HepG2 (cell line): ENCODE results near the gene ST8SIA3. TPM values are rescaled to one million over a fixed set of nuclear protein-coding genes. Genes with fewer than 3 reads are reported as not detected.

Experiments used
- ETV5 ChIP-seq: IDR thresholded peaks from 2 replicates; pipeline ENCODE4 v1.6.1; 2018; ENCODE audit warnings: missing biosample characterization, missing genetic modification reagents, inconsistent platforms, borderline replicate concordance
- FIP1L1 ChIP-seq: fragments of 200-400 bp; formaldehyde crosslinking; IDR thresholded peaks from 2 replicates; pipeline ENCODE4 v1.6.1; 2018; ENCODE audit warnings: low read depth, mild to moderate bottlenecking, low read length, moderate library complexity, borderline replicate concordance; ENCODE audit not compliant: insufficient read depth
- FOXJ3 ChIP-seq: sonication (generic); formaldehyde crosslinking; IDR thresholded peaks from 2 replicates; pipeline ENCODE4 v1.4.0; 2020; ENCODE audit warnings: missing genetic modification reagents, mild to moderate bottlenecking, borderline replicate concordance
- FOXP1 ChIP-seq, 2 experiments: fragments of 450-650 bp in 1 of 2; IDR thresholded peaks; 2 replicates each; pipeline ENCODE4 v1.6.1; 2017 to 2018; ENCODE audit warnings: antibody characterized with exemption in 1 of 2
- GABPA ChIP-seq, 2 experiments: IDR thresholded peaks; 2 replicates each; pipeline ENCODE4 v1.6.1; 2011 to 2016; ENCODE audit warnings: low read depth in 2 of 2, low read length in 1 of 2, missing biosample characterization in 1 of 2, missing genetic modification characterization in 1 of 2
- GPN1 ChIP-seq: sonication (generic); formaldehyde crosslinking; IDR thresholded peaks from 2 replicates; pipeline ENCODE4 v1.5.1; 2020; ENCODE audit warnings: missing genetic modification reagents, borderline replicate concordance
- NR3C1 ChIP-seq: sonication (generic); formaldehyde crosslinking; IDR thresholded peaks from 2 replicates; pipeline ENCODE4 v1.4.0; 2020; ENCODE audit warnings: missing genetic modification reagents
- POLR2G ChIP-seq: fragments of 200-400 bp; formaldehyde crosslinking; IDR thresholded peaks from 2 replicates; pipeline ENCODE4 v1.6.1; 2018; ENCODE audit warnings: mild to moderate bottlenecking, low read depth, low read length, moderate library complexity
- SPEN ChIP-seq: sonication (generic); formaldehyde crosslinking; IDR thresholded peaks from 2 replicates; pipeline ENCODE4 v1.5.1; 2020; ENCODE audit warnings: low read depth, mild to moderate bottlenecking, missing genetic modification reagents
- TCF7 ChIP-seq: sonication (generic); IDR thresholded peaks from 2 replicates; pipeline ENCODE4 v1.6.1; 2016; ENCODE audit warnings: antibody characterized with exemption, low read depth
- TP53 ChIP-seq: sonication (generic); formaldehyde crosslinking; conservative IDR thresholded peaks from 2 replicates; pipeline ENCODE4 v1.4.0; 2020; ENCODE audit warnings: missing genetic modification reagents
- XRCC5 ChIP-seq: fragments of 200-400 bp; formaldehyde crosslinking; optimal IDR thresholded peaks from 2 replicates; pipeline ENCODE3; 2017; ENCODE audit warnings: mild to moderate bottlenecking, low read length
- YEATS4 ChIP-seq: sonication (generic); formaldehyde crosslinking; IDR thresholded peaks from 2 replicates; pipeline ENCODE4 v1.4.0; 2020; ENCODE audit warnings: missing genetic modification reagents, borderline replicate concordance
- ZFP1 ChIP-seq: IDR thresholded peaks from 2 replicates; pipeline ENCODE4 v1.6.1; 2016
- ZFP36L2 ChIP-seq: sonication (generic); formaldehyde crosslinking; IDR thresholded peaks from 2 replicates; pipeline ENCODE4 v1.4.0; 2020; ENCODE audit warnings: missing genetic modification reagents
- ZKSCAN8 ChIP-seq: IDR thresholded peaks from 2 replicates; pipeline ENCODE4 v1.6.1; 2016; ENCODE audit warnings: borderline replicate concordance, missing genetic modification reagents, missing compliant biosample characterization
- ZNF124 ChIP-seq: sonication (generic); formaldehyde crosslinking; IDR thresholded peaks from 2 replicates; pipeline ENCODE4 v1.4.0; 2020; ENCODE audit warnings: missing genetic modification reagents
- ZNF263 ChIP-seq: sonication (generic); formaldehyde crosslinking; IDR thresholded peaks from 2 replicates; pipeline ENCODE4 v1.4.0; 2020; ENCODE audit warnings: missing genetic modification reagents
- ZNF614 ChIP-seq: IDR thresholded peaks from 2 replicates; pipeline ENCODE4 v1.6.1; 2018; ENCODE audit warnings: missing biosample characterization, missing genetic modification reagents, inconsistent platforms, borderline replicate concordance
- ZNF777 ChIP-seq: sonication (generic); formaldehyde crosslinking; IDR thresholded peaks from 2 replicates; pipeline ENCODE4 v1.4.0; 2020; ENCODE audit warnings: missing genetic modification reagents
- ZNF792 ChIP-seq: IDR thresholded peaks from 2 replicates; pipeline ENCODE4 v1.6.1; 2016
- polyA plus RNA-seq, 8 experiments: library from polyadenylated mRNA; depleted of rRNA in 3 of 8; stranded (reverse) in 7 of 8; unstranded in 1 of 8; fragments of >200 nt; fragmentation: Illumina TruSeq in 4 of 8; extraction: Trizol in 4 of 8; gene quantifications; 2 replicates each; pipeline versions ENCODE4 v1.2.1 to v1.2.3, GENCODE V29; 2011 to 2016; ENCODE audit warnings: low read depth in 4 of 8, missing spikeins in 1 of 8, mixed read lengths in 1 of 8; ENCODE audit not compliant: insufficient read depth in 1 of 8
- total RNA-seq, 5 experiments: library from RNA; depleted of rRNA; stranded (reverse); fragments of >200 nt; fragmentation: Illumina TruSeq; extraction: Trizol; gene quantifications; 2 replicates each; pipeline ENCODE4 v1.2.3, GENCODE V29; 2016; ENCODE audit warnings: low read depth in 1 of 5
- TF ChIP-seq, protein P1 (sequence below): sonication (generic); formaldehyde crosslinking; IDR thresholded peaks from 2 replicates; pipeline ENCODE4 v1.8.1; 2023; ENCODE audit warnings: mild to moderate bottlenecking, moderate library complexity, missing genetic modification reagents
- TF ChIP-seq, protein P2 (sequence below): sonication (generic); formaldehyde crosslinking; IDR thresholded peaks from 2 replicates; pipeline ENCODE4 v1.4.0; 2020; ENCODE audit warnings: mild to moderate bottlenecking, low read depth, missing genetic modification reagents
- TF ChIP-seq, protein P3 (sequence below): sonication (generic); formaldehyde crosslinking; IDR thresholded peaks from 2 replicates; pipeline ENCODE4 v1.4.0; 2020; ENCODE audit warnings: missing genetic modification reagents

Gene ST8SIA3
- total and polyA plus RNA-seq, 2 of the 13 experiments (the other 11 are each of a cell fraction or from before 2014, with no cell fraction given): not detected

DNA sequence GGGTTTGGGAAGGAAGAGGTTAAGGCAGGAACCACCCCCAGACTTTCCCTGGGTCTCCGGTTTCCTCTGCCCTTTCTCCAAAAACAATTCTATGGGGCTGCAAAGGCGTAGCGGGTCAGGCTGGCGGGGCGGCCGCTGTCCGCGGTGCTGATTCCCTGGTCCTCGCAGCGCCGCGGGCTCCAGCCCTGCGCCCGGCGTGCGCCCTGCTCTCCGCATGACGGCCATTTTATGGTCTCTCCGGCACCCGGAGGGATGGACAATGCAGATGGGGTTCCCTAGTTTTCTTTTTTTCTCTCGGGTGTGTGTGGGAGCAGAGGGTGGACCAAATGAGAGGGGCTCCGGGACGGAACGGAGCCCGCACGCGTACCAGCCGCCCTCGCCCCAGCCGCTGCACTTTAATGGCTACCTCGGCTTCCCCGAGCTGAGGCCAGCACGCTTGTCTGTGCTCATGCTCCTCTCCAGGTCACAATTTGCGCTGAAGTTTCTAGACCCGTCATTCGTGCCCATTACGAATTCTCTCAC is 1.6 kb downstream of the ST8SIA3 start (continued):
- TF ChIP-seq, protein P1, sequence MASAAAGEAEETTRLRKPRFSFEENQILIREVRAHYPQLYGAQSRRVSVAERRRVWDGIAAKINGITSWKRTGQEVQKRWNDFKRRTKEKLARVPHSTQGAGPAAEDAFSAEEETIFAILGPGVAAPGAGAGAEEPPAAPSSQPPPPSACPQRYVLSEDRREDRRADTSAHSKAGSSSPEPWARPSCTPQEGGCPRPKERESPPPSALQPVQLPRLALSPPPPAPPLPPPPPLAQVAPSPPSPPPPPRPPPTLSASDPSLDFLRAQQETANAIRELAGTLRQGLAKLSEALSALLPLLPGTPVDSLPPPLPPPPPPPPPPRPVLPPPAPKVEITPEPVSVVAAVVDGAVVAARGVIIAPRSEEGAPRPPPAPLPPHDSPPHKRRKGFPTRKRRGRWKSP (CRISPR knock-in tag): peak; percentile 87; the same call in 1 of the 2 replicates
- TF ChIP-seq ZNF263: 0 out of 2 replicates have a peak, but pooled peaks have one; percentile 43
- peak; percentile 60; the same call in 1 of the 2 replicates for TF ChIP-seq GPN1
- TF ChIP-seq FOXJ3: no peak
- no peak for TF ChIP-seq POLR2G
- no peak for TF ChIP-seq GABPA (IDR thresholded peaks at IDR 0.05; ENCODE audit: low read depth, low read length)
- TF ChIP-seq GABPA (CRISPR knock-in tag; IDR thresholded peaks at IDR 0.05; ENCODE audit: low read depth): no peak
- peak; percentile 61; the same call in 1 of the 2 replicates for TF ChIP-seq ZNF792 (CRISPR knock-in tag)
- TF ChIP-seq TP53 (CRISPR knock-in tag): no peak; the same call in 1 of the 2 replicates
- TF ChIP-seq, protein P2, sequence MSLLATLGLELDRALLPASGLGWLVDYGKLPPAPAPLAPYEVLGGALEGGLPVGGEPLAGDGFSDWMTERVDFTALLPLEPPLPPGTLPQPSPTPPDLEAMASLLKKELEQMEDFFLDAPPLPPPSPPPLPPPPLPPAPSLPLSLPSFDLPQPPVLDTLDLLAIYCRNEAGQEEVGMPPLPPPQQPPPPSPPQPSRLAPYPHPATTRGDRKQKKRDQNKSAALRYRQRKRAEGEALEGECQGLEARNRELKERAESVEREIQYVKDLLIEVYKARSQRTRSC (CRISPR knock-in tag): 0 out of 2 replicates have a peak, but pooled peaks have one; percentile 66
- no peak for TF ChIP-seq FOXP1 (IDR thresholded peaks at IDR 0.05)
- no peak for TF ChIP-seq FOXP1 (CRISPR knock-in tag; IDR thresholded peaks at IDR 0.05)
- TF ChIP-seq ZFP1 (CRISPR knock-in tag): no peak
- TF ChIP-seq, protein P3, sequence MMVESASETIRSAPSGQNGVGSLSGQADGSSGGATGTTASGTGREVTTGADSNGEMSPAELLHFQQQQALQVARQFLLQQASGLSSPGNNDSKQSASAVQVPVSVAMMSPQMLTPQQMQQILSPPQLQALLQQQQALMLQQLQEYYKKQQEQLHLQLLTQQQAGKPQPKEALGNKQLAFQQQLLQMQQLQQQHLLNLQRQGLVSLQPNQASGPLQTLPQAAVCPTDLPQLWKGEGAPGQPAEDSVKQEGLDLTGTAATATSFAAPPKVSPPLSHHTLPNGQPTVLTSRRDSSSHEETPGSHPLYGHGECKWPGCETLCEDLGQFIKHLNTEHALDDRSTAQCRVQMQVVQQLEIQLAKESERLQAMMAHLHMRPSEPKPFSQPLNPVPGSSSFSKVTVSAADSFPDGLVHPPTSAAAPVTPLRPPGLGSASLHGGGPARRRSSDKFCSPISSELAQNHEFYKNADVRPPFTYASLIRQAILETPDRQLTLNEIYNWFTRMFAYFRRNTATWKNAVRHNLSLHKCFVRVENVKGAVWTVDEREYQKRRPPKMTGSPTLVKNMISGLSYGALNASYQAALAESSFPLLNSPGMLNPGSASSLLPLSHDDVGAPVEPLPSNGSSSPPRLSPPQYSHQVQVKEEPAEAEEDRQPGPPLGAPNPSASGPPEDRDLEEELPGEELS (CRISPR knock-in tag): no peak
- TF ChIP-seq ZKSCAN8: no peak
- TF ChIP-seq XRCC5: no peak
- no peak for TF ChIP-seq ZFP36L2
- TF ChIP-seq YEATS4: no peak
- 0 out of 2 replicates have a peak, but pooled peaks have one; percentile 50 for TF ChIP-seq ZNF124 (CRISPR knock-in tag)
- TF ChIP-seq TCF7: no peak
- no peak for TF ChIP-seq ETV5
- TF ChIP-seq ZNF614: no peak
- TF ChIP-seq FIP1L1: no peak
- no peak for TF ChIP-seq SPEN (CRISPR knock-in tag)
- TF ChIP-seq ZNF777 (CRISPR knock-in tag): 0 out of 2 replicates have a peak, but pooled peaks have one; percentile 23
- TF ChIP-seq NR3C1 (CRISPR knock-in tag): no peak
